HG02678 (cell line): ENCODE measurements around the gene TBC1D22A.

Experiments
- ATAC-seq: cut with Tn5 transposase; IDR thresholded peaks from one replicate; pipeline ENCODE4 v1.9.1; 2021; ENCODE audit warnings: mild to moderate bottlenecking, moderate library complexity; ENCODE audit not compliant: unreplicated experiment

Gene TBC1D22A

GRCh38 chr22:47190276-47190956 lies 428.0 kb downstream of the TBC1D22A start:
- ATAC-seq: no peak

GRCh38 chr22:47190957-47191670 lies 428.7 kb downstream of the TBC1D22A start:
- no peak for ATAC-seq

- no peak for ATAC-seq
Measured at GRCh38 chr22:47191671-47192650, 429.5 kb downstream of the TBC1D22A start.

- ATAC-seq: no peak
Measured at GRCh38 chr22:47192651-47193437, 430.4 kb downstream of the TBC1D22A start.

GRCh38 chr22:47193606-47194329 lies 431.3 kb downstream of the TBC1D22A start:
- no peak for ATAC-seq

GRCh38 chr22:47194476-47195155 lies 432.2 kb downstream of the TBC1D22A start:
- ATAC-seq: no peak

GRCh38 chr22:47195156-47195483 lies 432.7 kb downstream of the TBC1D22A start:
- ATAC-seq: no peak

- ATAC-seq: no peak
Measured at GRCh38 chr22:47195484-47196165, 433.2 kb downstream of the TBC1D22A start.

GRCh38 chr22:47196166-47196849 lies 433.9 kb downstream of the TBC1D22A start:
- no peak for ATAC-seq

GRCh38 chr22:47196881-47197772 lies 434.7 kb downstream of the TBC1D22A start:
- no peak for ATAC-seq

GRCh38 chr22:47197773-47198500 lies 435.5 kb downstream of the TBC1D22A start:
- ATAC-seq: no peak

GRCh38 chr22:47198801-47199251 lies 436.4 kb downstream of the TBC1D22A start:
- no peak for ATAC-seq

- no peak for ATAC-seq
Measured at GRCh38 chr22:47199261-47199978, 437.0 kb downstream of the TBC1D22A start.

- ATAC-seq: no peak
Measured at GRCh38 chr22:47199979-47200272, 437.5 kb downstream of the TBC1D22A start.

GRCh38 chr22:47200273-47201051 lies 438.0 kb downstream of the TBC1D22A start:
- no peak for ATAC-seq
